ENCODE data around the gene ALG2. TPM values are rescaled to one million over a fixed set of nuclear protein-coding genes. Genes with fewer than 3 reads are reported as not detected.
A peak's percentile ranks its signal among the peaks of the same experiment; 100 is the strongest.

ALG2 gene
- total and polyA plus RNA-seq, 2 of the 13 experiments (the other 11 are each of a cell fraction or from before 2014, with no cell fraction given): 46.2 to 49.0 TPM

GRCh38 chr9:99222416-99223270, 901 bp upstream of the ALG2 start (continued):
- TF ChIP-seq ZNF543 (CRISPR knock-in tag; IDR thresholded peaks at IDR 0.05) (no peak; the same call in 1 of the 2 replicates), YEATS4 (CRISPR knock-in tag; IDR thresholded peaks at IDR 0.05; ENCODE audit: borderline replicate concordance) (no peak; the same call in 1 of the 2 replicates), ZNF768 (CRISPR knock-in tag; IDR thresholded peaks at IDR 0.05) (peak; percentile 41; the same call in 1 of the 2 replicates), PAWR (CRISPR knock-in tag; IDR thresholded peaks at IDR 0.05; ENCODE audit: borderline replicate concordance) (no peak), SATB2 (CRISPR knock-in tag; IDR thresholded peaks at IDR 0.05) (no peak), ZNF850 (CRISPR knock-in tag; conservative IDR thresholded peaks at IDR 0.05) (no peak), SRY (CRISPR knock-in tag; IDR thresholded peaks at IDR 0.05) (no peak; the same call in 1 of the 2 replicates), ZNF766 (CRISPR knock-in tag; IDR thresholded peaks at IDR 0.05; ENCODE audit: borderline replicate concordance) (no peak), FOXA3 (CRISPR knock-in tag; IDR thresholded peaks at IDR 0.05) (no peak), ZNF10 (CRISPR knock-in tag; IDR thresholded peaks at IDR 0.05; ENCODE audit: borderline replicate concordance, low read depth) (no peak), ZFP36 (IDR thresholded peaks at IDR 0.05; ENCODE audit: borderline replicate concordance, low read depth, low read length, partially characterized antibody) (no peak), ZNF205 (CRISPR knock-in tag; IDR thresholded peaks at IDR 0.05) (no peak), ZNF816 (CRISPR knock-in tag; IDR thresholded peaks at IDR 0.05; ENCODE audit: borderline replicate concordance) (no peak), ZNF235 (CRISPR knock-in tag; IDR thresholded peaks at IDR 0.05; ENCODE audit: borderline replicate concordance) (no peak; the same call in 1 of the 2 replicates), SP1 (IDR thresholded peaks at IDR 0.05) (no peak), SP1 (CRISPR knock-in tag; IDR thresholded peaks at IDR 0.05) (no peak), KDM1A (CRISPR knock-in tag; IDR thresholded peaks at IDR 0.05) (no peak), ZBTB8A (CRISPR knock-in tag; IDR thresholded peaks at IDR 0.05; ENCODE audit: borderline replicate concordance, low read depth) (no peak), GATAD1 (CRISPR knock-in tag; IDR thresholded peaks at IDR 0.05) (no peak), ZMYM4 (CRISPR knock-in tag; IDR thresholded peaks at IDR 0.05) (peak; percentile 31), ZMYM2 (CRISPR knock-in tag; IDR thresholded peaks at IDR 0.05) (no peak), MNT (IDR thresholded peaks at IDR 0.05) (no peak), KMT2B (CRISPR knock-in tag; IDR thresholded peaks at IDR 0.05) (no peak), ZNF678 (CRISPR knock-in tag; IDR thresholded peaks at IDR 0.05) (no peak; the same call in 1 of the 2 replicates)
- TF ChIP-seq, protein P1, sequence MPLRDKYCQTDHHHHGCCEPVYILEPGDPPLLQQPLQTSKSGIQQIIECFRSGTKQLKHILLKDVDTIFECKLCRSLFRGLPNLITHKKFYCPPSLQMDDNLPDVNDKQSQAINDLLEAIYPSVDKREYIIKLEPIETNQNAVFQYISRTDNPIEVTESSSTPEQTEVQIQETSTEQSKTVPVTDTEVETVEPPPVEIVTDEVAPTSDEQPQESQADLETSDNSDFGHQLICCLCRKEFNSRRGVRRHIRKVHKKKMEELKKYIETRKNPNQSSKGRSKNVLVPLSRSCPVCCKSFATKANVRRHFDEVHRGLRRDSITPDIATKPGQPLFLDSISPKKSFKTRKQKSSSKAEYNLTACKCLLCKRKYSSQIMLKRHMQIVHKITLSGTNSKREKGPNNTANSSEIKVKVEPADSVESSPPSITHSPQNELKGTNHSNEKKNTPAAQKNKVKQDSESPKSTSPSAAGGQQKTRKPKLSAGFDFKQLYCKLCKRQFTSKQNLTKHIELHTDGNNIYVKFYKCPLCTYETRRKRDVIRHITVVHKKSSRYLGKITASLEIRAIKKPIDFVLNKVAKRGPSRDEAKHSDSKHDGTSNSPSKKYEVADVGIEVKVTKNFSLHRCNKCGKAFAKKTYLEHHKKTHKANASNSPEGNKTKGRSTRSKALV (CRISPR knock-in tag; IDR thresholded peaks at IDR 0.05): 0 out of 2 replicates have a peak, but pooled peaks have one; percentile 7
- TF ChIP-seq, protein P2, sequence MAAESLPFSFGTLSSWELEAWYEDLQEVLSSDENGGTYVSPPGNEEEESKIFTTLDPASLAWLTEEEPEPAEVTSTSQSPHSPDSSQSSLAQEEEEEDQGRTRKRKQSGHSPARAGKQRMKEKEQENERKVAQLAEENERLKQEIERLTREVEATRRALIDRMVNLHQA (CRISPR knock-in tag; IDR thresholded peaks at IDR 0.05): no peak
- TF ChIP-seq, protein P3, sequence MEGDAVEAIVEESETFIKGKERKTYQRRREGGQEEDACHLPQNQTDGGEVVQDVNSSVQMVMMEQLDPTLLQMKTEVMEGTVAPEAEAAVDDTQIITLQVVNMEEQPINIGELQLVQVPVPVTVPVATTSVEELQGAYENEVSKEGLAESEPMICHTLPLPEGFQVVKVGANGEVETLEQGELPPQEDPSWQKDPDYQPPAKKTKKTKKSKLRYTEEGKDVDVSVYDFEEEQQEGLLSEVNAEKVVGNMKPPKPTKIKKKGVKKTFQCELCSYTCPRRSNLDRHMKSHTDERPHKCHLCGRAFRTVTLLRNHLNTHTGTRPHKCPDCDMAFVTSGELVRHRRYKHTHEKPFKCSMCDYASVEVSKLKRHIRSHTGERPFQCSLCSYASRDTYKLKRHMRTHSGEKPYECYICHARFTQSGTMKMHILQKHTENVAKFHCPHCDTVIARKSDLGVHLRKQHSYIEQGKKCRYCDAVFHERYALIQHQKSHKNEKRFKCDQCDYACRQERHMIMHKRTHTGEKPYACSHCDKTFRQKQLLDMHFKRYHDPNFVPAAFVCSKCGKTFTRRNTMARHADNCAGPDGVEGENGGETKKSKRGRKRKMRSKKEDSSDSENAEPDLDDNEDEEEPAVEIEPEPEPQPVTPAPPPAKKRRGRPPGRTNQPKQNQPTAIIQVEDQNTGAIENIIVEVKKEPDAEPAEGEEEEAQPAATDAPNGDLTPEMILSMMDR (CRISPR knock-in tag; IDR thresholded peaks at IDR 0.05): peak; percentile 34; the same call in 1 of the 2 replicates

All from HepG2 (cell line).